ENCODE data around the gene PCSK2.

PCSK2 gene

DNA sequence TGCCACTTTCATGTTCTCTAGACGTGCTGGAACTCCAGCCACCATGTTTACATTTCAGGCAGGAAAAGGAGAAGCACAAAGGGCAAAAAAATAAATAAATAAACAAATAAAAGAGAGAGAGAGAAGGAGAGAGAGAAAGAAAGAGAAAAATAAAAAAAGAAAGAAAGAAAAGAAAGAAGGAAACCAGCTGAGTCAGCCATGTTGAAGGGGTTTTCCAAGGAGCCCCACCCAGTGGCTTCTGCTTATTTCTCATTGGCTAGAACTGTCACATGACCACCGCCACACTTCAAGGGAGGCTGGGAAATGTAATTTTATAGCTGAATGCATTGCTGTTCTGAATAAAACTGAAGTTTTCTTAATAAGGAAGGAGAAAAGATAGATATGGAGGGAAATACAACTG, 233.3 kb downstream of the PCSK2 start:
- H3K36me3 ChIP-seq: peaks cover 42% of the 10 kb centered on the region
- no peaks in the 10 kb centered on the region for H3K27me3 ChIP-seq (ENCODE audit: insufficient read depth, low read depth, severe bottlenecking)
- no peaks in the 10 kb centered on the region for H3K9me3 ChIP-seq (ENCODE audit: severe bottlenecking)
- TF ChIP-seq, protein P1, sequence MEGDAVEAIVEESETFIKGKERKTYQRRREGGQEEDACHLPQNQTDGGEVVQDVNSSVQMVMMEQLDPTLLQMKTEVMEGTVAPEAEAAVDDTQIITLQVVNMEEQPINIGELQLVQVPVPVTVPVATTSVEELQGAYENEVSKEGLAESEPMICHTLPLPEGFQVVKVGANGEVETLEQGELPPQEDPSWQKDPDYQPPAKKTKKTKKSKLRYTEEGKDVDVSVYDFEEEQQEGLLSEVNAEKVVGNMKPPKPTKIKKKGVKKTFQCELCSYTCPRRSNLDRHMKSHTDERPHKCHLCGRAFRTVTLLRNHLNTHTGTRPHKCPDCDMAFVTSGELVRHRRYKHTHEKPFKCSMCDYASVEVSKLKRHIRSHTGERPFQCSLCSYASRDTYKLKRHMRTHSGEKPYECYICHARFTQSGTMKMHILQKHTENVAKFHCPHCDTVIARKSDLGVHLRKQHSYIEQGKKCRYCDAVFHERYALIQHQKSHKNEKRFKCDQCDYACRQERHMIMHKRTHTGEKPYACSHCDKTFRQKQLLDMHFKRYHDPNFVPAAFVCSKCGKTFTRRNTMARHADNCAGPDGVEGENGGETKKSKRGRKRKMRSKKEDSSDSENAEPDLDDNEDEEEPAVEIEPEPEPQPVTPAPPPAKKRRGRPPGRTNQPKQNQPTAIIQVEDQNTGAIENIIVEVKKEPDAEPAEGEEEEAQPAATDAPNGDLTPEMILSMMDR (IDR thresholded peaks at IDR 0.05; ENCODE audit: low read depth, low read length): no peak
- H3K4me3 ChIP-seq (ENCODE audit: low read depth, low read length): no peak overlapping the region
- H3K27ac ChIP-seq: no peak overlapping the region
- no peak for DNase-seq

DNA sequence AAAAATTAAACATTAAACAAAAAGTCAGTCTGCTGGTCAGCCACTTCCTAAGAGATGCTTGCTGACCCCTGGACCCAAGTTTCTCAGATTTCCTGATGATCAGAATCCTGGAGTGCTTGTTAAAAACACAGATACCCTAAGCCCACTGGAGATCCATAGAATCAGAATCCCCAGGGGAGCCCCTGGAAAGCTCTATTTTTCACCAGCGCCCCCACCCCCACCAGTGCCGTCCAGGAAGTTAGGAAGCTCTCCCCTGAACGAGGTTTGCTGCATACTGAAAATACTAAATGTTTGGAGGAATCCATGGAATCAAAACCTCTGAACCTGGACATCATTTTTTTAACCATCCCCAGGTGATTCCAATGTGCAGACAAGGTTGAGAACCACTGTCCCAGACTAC, 235.1 kb downstream of the PCSK2 start:
- Histone ChIP-seq H3K4me3 (ENCODE audit: low read depth, low read length) (no peak overlapping the region), H3K27ac (no peak overlapping the region), H3K36me3 (peaks cover 33% of the 10 kb centered on the region), H3K27me3 (ENCODE audit: insufficient read depth, low read depth, severe bottlenecking) (no peaks in the 10 kb centered on the region), H3K9me3 (ENCODE audit: severe bottlenecking) (no peaks in the 10 kb centered on the region)
- no peak for DNase-seq
- TF ChIP-seq, protein P1 (IDR thresholded peaks at IDR 0.05; ENCODE audit: low read depth, low read length): no peak

DNA sequence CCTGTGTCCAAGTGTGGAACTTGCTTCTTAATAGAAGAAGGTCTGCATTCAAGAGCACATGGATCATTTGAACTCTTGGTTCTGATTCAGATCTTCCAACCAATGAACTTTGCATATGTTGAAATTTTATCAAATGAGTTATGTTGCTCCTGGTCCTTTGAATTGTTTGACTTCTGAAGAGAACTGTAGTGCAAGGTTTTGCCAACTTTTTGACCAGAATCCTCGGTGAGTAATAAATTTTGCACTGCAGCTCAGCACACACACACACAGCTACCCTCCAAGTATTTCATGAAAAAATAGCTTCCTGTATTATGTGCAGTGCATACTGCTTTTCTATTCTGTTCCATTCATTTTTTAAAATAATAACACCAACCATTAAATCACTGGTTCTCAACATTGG, 236.9 kb downstream of the PCSK2 start:
- DNase-seq: no peak
- Histone ChIP-seq H3K27ac (no peak overlapping the region), H3K27me3 (ENCODE audit: insufficient read depth, low read depth, severe bottlenecking) (no peaks in the 10 kb centered on the region), H3K9me3 (ENCODE audit: severe bottlenecking) (no peaks in the 10 kb centered on the region), H3K4me3 (ENCODE audit: low read depth, low read length) (no peak overlapping the region), H3K36me3 (peaks cover 21% of the 10 kb centered on the region)
- TF ChIP-seq, protein P1 (IDR thresholded peaks at IDR 0.05; ENCODE audit: low read depth, low read length): no peak

DNA sequence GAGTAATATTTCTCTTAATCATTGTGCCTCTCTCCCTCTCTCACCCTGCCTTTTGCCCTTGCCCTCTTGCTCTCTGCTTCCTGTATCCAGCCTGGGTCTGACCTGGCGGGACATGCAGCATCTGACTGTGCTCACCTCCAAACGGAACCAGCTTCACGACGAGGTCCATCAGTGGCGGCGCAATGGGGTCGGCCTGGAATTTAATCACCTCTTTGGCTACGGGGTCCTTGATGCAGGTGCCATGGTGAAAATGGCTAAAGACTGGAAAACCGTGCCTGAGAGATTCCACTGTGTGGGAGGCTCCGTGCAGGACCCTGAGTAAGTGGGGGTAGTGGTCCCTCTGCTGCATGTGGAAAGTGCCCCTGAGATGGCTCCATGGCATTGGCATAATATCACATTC, 238.4 kb downstream of the PCSK2 start:
- peaks cover 15% of the 10 kb centered on the region for H3K36me3 ChIP-seq
- no peaks in the 10 kb centered on the region for H3K9me3 ChIP-seq (ENCODE audit: severe bottlenecking)
- no peaks in the 10 kb centered on the region for H3K27me3 ChIP-seq (ENCODE audit: insufficient read depth, low read depth, severe bottlenecking)
- DNase-seq: no peak
- H3K4me3 ChIP-seq (ENCODE audit: low read depth, low read length): no peak overlapping the region
- no peak overlapping the region for H3K27ac ChIP-seq
- TF ChIP-seq, protein P1 (IDR thresholded peaks at IDR 0.05; ENCODE audit: low read depth, low read length): no peak

DNA sequence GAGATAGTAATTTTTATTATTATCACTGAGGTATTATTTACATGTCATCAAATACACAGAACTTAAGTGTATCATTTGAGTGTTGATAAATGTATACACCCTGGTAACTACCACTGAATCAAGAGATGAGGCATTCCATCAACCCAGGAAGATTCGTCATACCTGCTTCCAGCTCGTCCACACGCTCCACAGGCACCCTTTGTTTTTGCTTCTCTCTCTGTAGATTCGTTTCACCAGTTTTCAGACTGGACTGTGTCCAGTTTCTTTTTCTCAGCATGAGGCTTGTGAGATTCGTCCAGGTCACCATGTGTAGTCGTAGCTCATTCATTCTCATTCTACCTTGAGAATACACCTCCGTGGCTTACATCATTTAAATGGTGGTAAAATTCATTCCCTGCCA, 239.8 kb downstream of the PCSK2 start:
- Histone ChIP-seq H3K27me3 (ENCODE audit: insufficient read depth, low read depth, severe bottlenecking) (no peaks in the 10 kb centered on the region), H3K27ac (no peak overlapping the region)

More for the DNA sequence above, 239.8 kb downstream of the PCSK2 start:
- Histone ChIP-seq H3K36me3 (peaks cover 13% of the 10 kb centered on the region), H3K4me3 (ENCODE audit: low read depth, low read length) (no peak overlapping the region), H3K9me3 (ENCODE audit: severe bottlenecking) (no peaks in the 10 kb centered on the region)
- TF ChIP-seq, protein P1 (IDR thresholded peaks at IDR 0.05; ENCODE audit: low read depth, low read length): no peak
- DNase-seq: no peak
